Measurements from ENCODE around the gene TMPRSS13.

DNA sequence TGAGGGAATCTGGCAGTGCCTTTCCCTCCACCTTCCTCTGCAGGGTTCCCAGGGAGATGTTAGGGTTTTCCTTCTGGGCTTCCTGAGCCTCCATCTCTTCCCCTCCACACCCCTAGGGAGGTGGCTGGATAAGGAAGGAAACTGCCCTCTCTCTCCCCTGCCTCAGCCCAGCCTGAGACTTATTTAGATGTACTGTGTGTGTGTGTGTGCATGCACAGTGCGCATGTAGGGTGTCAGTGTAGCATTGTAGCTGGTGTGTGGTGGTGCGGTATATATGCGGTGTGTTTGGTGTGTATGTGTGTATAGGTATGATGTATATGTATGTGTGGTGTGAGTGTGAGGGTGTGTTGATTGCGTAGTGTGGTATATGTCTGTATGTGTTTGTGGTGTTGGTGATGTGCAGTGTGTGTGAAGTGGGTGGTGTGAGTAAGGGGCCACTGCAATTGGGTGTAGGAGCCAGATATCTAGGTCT, 54.3 kb downstream of the TMPRSS13 start:
- no peak for TF ChIP-seq POLR2A (IDR thresholded peaks at IDR 0.05)
- TF ChIP-seq, protein P1, sequence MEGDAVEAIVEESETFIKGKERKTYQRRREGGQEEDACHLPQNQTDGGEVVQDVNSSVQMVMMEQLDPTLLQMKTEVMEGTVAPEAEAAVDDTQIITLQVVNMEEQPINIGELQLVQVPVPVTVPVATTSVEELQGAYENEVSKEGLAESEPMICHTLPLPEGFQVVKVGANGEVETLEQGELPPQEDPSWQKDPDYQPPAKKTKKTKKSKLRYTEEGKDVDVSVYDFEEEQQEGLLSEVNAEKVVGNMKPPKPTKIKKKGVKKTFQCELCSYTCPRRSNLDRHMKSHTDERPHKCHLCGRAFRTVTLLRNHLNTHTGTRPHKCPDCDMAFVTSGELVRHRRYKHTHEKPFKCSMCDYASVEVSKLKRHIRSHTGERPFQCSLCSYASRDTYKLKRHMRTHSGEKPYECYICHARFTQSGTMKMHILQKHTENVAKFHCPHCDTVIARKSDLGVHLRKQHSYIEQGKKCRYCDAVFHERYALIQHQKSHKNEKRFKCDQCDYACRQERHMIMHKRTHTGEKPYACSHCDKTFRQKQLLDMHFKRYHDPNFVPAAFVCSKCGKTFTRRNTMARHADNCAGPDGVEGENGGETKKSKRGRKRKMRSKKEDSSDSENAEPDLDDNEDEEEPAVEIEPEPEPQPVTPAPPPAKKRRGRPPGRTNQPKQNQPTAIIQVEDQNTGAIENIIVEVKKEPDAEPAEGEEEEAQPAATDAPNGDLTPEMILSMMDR (IDR thresholded peaks at IDR 0.05), result no peak
